Ishikawa (cell line): ENCODE measurements around the gene GABRA5.

Source experiments
- CEBPB ChIP-seq: IDR thresholded peaks from 2 replicates; pipeline ENCODE4 v1.6.1; 2012
- CREB1 ChIP-seq: IDR thresholded peaks from 2 replicates; pipeline ENCODE4 v1.6.1; 2012; ENCODE audit warnings: low read depth
- EGR1 ChIP-seq: IDR thresholded peaks from 2 replicates; pipeline ENCODE4 v1.6.1; 2012
- EP300 ChIP-seq: IDR thresholded peaks from 2 replicates; pipeline ENCODE4 v1.6.1; 2012; ENCODE audit warnings: borderline replicate concordance
- FOXM1 ChIP-seq: IDR thresholded peaks from 2 replicates; pipeline ENCODE4 v1.6.1; 2012; ENCODE audit warnings: low read depth, borderline replicate concordance
- MAX ChIP-seq: IDR thresholded peaks from 2 replicates; pipeline ENCODE4 v1.6.1; 2012
- NFIC ChIP-seq: IDR thresholded peaks from 2 replicates; pipeline ENCODE4 v1.6.1; 2012
- RAD21 ChIP-seq: IDR thresholded peaks from 2 replicates; pipeline ENCODE4 v1.6.1; 2012; ENCODE audit warnings: low read depth
- REST ChIP-seq: IDR thresholded peaks from 2 replicates; pipeline ENCODE4 v1.6.1; 2012; ENCODE audit warnings: low read depth, mild to moderate bottlenecking
- TAF1 ChIP-seq: IDR thresholded peaks from 2 replicates; pipeline ENCODE4 v1.6.1; 2012; ENCODE audit warnings: low read depth, mild to moderate bottlenecking
- TCF12 ChIP-seq: IDR thresholded peaks from 2 replicates; pipeline ENCODE4 v1.6.1; 2012; ENCODE audit warnings: low read depth
- TEAD4 ChIP-seq: IDR thresholded peaks from 2 replicates; pipeline ENCODE4 v1.6.1; 2012
- USF1 ChIP-seq: IDR thresholded peaks from 2 replicates; pipeline ENCODE4 v1.6.1; 2012
- YY1 ChIP-seq: IDR thresholded peaks from 2 replicates; pipeline ENCODE4 v1.6.1; 2012; ENCODE audit warnings: low read depth
- ZBTB7A ChIP-seq: IDR thresholded peaks from 2 replicates; pipeline ENCODE4 v1.6.1; 2012; ENCODE audit warnings: low read depth

Gene GABRA5

GRCh38 chr15:26892182-26892518 lies 25.3 kb downstream of the GABRA5 start:
- TF ChIP-seq EGR1 (no peak), ZBTB7A (no peak), TCF12 (no peak), TEAD4 (no peak)

GRCh38 chr15:26892678-26893077 lies 25.8 kb downstream of the GABRA5 start:
- no peak for TF ChIP-seq RAD21
- no peak for TF ChIP-seq TEAD4
- no peak for TF ChIP-seq CREB1
- TF ChIP-seq ZBTB7A, result no peak
- no peak for TF ChIP-seq NFIC
- TF ChIP-seq EP300, result no peak
- no peak for TF ChIP-seq FOXM1
- no peak for TF ChIP-seq YY1
- TF ChIP-seq TAF1, result no peak

- TF ChIP-seq YY1 (no peak), CREB1 (no peak), TAF1 (no peak), NFIC (no peak), TEAD4 (no peak), MAX (no peak), TCF12 (no peak), CEBPB (no peak), FOXM1 (no peak), USF1 (no peak), ZBTB7A (no peak), REST (no peak), RAD21 (no peak), EGR1 (no peak)
Observed at GRCh38 chr15:26893351-26894065, 26.6 kb downstream of the GABRA5 start.

GRCh38 chr15:26894181-26894580 lies 27.3 kb downstream of the GABRA5 start:
- TF ChIP-seq EGR1 (no peak), TCF12 (no peak), USF1 (no peak)

- no peak for TF ChIP-seq REST
- no peak for TF ChIP-seq TCF12
- TF ChIP-seq ZBTB7A, result no peak
- no peak for TF ChIP-seq RAD21
- TF ChIP-seq CREB1, result no peak
Observed at GRCh38 chr15:26899658-26900057, 32.8 kb downstream of the GABRA5 start.

GRCh38 chr15:26901041-26901440 lies 34.2 kb downstream of the GABRA5 start:
- TF ChIP-seq ZBTB7A, result no peak
- TF ChIP-seq EGR1, result no peak
- no peak for TF ChIP-seq USF1
- no peak for TF ChIP-seq YY1

GRCh38 chr15:26910715-26911114 lies 43.9 kb downstream of the GABRA5 start:
- TF ChIP-seq CREB1 (no peak), EP300 (no peak), CEBPB (no peak), ZBTB7A (no peak), NFIC (no peak)
